ENCODE results near the gene CACNA1B. TPM values are rescaled to one million over a fixed set of nuclear protein-coding genes. Genes with fewer than 3 reads are reported as not detected.

CACNA1B gene
- total RNA-seq, 1 donor from 2014 or later, result 0.74 TPM

DNA sequence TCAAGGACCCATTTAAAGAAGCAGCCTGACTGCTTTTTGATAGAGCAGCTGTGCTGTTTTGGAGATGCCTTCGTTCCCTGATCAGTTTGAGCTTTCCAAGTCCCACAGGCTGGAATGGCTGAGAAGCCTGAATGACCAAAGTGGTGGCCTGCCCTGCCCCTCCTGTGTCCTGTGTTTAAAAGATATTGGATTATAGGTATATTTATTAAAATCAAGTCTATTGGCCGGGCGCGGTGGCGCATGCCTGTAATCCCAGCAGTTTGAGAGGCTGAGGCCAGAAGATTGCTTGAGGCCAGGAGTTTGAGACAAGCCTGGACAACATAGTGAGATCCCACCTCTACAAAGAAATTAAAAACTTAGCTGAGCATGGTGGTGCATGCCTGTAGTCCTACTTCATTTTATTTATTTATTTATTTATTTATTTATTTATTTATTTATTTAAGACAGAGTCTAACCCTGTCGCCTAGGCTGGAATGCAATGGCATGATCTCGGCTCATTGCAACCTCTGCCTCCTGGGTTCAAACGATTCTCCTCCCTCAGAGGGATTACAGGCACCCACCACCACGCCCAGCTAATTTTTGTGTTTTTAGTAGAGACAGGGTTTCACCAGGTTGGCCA is 87.7 kb downstream of the CACNA1B start:
- no peak overlapping the region for H3K27ac ChIP-seq
- intact Hi-C loops (cut with DNase I), result no loop called here

DNA sequence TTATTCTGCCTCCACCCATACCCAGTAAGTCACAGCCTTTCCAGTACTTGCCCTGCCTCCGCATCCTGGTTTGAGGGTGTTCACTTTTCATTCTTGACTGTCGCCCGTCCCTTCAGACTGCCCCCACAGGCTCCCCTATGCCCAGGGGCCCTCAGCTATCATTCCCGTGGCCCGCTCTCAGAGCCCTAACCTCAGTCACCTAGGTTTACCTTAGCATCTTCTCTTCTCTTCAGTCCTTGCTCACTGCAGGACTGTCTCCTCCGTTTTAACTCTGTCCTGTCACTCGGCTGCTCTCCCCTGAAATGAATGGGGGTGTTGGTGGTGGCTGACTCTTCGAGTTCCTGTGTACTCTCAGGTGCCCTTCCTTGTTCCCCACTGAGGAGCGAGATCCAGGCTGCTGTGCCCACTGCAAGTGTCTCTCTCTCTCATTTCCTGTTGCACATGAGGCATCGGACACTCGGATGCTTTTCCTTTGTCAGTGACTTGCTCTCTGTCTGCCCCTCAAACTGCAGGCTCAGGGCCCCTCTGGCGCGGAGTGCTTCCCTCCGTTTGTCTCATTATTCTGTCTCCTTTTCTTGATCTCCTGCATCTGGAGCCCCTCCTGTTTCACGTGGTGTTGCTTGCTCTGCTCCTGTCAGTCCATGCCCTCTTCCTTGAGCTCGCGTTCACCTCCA is 89.8 kb downstream of the CACNA1B start:
- intact Hi-C loops (cut with DNase I), result no loop called here
- Histone ChIP-seq H3K9me3 (no peaks in the 10 kb centered on the region), H3K27me3 (no peaks in the 10 kb centered on the region)

More for the DNA sequence above, 87.7 kb downstream of the CACNA1B start:
- no peaks in the 10 kb centered on the region for H3K9me3 ChIP-seq
- no peaks in the 10 kb centered on the region for H3K36me3 ChIP-seq
- no peaks in the 10 kb centered on the region for H3K27me3 ChIP-seq
- TF ChIP-seq, protein P1, sequence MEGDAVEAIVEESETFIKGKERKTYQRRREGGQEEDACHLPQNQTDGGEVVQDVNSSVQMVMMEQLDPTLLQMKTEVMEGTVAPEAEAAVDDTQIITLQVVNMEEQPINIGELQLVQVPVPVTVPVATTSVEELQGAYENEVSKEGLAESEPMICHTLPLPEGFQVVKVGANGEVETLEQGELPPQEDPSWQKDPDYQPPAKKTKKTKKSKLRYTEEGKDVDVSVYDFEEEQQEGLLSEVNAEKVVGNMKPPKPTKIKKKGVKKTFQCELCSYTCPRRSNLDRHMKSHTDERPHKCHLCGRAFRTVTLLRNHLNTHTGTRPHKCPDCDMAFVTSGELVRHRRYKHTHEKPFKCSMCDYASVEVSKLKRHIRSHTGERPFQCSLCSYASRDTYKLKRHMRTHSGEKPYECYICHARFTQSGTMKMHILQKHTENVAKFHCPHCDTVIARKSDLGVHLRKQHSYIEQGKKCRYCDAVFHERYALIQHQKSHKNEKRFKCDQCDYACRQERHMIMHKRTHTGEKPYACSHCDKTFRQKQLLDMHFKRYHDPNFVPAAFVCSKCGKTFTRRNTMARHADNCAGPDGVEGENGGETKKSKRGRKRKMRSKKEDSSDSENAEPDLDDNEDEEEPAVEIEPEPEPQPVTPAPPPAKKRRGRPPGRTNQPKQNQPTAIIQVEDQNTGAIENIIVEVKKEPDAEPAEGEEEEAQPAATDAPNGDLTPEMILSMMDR (IDR thresholded peaks at IDR 0.05), result no peak
- no peak for TF ChIP-seq POLR2A (IDR thresholded peaks at IDR 0.05)
- no peak for TF ChIP-seq POLR2AphosphoS5 (IDR thresholded peaks at IDR 0.05; ENCODE audit: insufficient read depth in 1 of 2, low read depth in 1 of 2)
- no peak for DNase-seq (ENCODE audit: extremely low spot score in 2 of 2)
- H3K4me3 ChIP-seq, result no peak overlapping the region
- no peaks in the 10 kb centered on the region for H3K4me1 ChIP-seq

DNA sequence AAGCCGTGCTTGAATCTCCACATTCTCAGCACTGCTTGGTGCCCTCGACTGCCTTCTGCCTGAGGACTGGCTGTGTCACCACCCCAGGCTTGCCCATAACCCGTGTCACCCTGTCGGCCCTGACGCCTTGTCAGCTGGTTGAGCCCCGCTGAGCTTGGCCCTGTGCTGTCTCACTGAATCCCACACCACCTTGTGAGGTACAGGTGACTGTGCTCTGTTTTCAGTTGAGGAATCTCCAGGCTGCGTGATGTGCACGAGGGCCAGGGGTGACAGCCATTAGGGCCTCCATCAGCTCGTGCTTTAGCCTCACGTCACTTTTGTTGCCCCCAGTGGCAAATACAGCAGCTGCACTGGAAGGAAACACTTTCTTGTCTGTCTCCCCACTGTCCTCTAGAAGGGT is 90.7 kb downstream of the CACNA1B start:
- intact Hi-C loops (cut with DNase I), result no loop called here
- TF ChIP-seq POLR2A (IDR thresholded peaks at IDR 0.05) (no peak), POLR2AphosphoS5 (IDR thresholded peaks at IDR 0.05; ENCODE audit: insufficient read depth in 1 of 2, low read depth in 1 of 2) (no peak)
- TF ChIP-seq, protein P1 (IDR thresholded peaks at IDR 0.05), result no peak
- Histone ChIP-seq H3K4me1 (no peaks in the 10 kb centered on the region), H3K9me3 (no peaks in the 10 kb centered on the region), H3K36me3 (no peaks in the 10 kb centered on the region), H3K27me3 (no peaks in the 10 kb centered on the region), H3K27ac (no peak overlapping the region), H3K4me3 (no peak overlapping the region)
- no peak for DNase-seq (ENCODE audit: extremely low spot score in 2 of 2)

More for the DNA sequence above, 89.8 kb downstream of the CACNA1B start:
- no peaks in the 10 kb centered on the region for H3K36me3 ChIP-seq
- H3K4me1 ChIP-seq, result no peaks in the 10 kb centered on the region
- H3K27ac ChIP-seq, result no peak overlapping the region
- DNase-seq (ENCODE audit: extremely low spot score in 2 of 2), result no peak
- H3K4me3 ChIP-seq, result no peak overlapping the region
- TF ChIP-seq POLR2A (IDR thresholded peaks at IDR 0.05), result no peak
- TF ChIP-seq, protein P1 (IDR thresholded peaks at IDR 0.05), result no peak
- TF ChIP-seq POLR2AphosphoS5 (IDR thresholded peaks at IDR 0.05; ENCODE audit: insufficient read depth in 1 of 2, low read depth in 1 of 2), result no peak

DNA sequence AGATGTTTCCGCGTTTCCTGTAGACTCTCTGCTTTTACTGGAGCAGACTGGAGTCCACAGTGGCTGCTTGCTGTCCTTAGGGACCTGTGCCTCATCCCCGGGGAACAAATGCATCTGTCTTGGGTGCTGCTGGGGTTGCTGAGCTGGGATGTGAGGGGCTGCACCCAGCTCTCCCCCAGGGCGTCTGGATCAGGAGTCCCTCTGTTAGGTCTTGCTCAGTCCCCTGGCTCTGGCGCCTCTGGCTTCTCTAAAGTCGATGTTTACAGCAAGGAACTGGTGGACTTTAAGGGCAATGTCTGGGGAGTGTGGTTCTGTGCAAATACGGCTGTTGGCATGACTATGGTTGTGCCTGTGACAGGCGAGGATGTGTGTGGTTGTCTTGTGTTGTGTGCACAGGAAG is 91.4 kb downstream of the CACNA1B start:
- no peaks in the 10 kb centered on the region for H3K4me1 ChIP-seq
- intact Hi-C loops (cut with DNase I), result no loop called here
- no peaks in the 10 kb centered on the region for H3K9me3 ChIP-seq
- H3K27ac ChIP-seq, result no peak overlapping the region
- no peaks in the 10 kb centered on the region for H3K27me3 ChIP-seq
- DNase-seq (ENCODE audit: extremely low spot score in 2 of 2), result no peak
- TF ChIP-seq POLR2A (IDR thresholded peaks at IDR 0.05) (no peak), POLR2AphosphoS5 (IDR thresholded peaks at IDR 0.05; ENCODE audit: insufficient read depth in 1 of 2, low read depth in 1 of 2) (no peak)
- TF ChIP-seq, protein P1 (IDR thresholded peaks at IDR 0.05), result no peak
- H3K36me3 ChIP-seq, result no peaks in the 10 kb centered on the region
- no peak overlapping the region for H3K4me3 ChIP-seq

DNA sequence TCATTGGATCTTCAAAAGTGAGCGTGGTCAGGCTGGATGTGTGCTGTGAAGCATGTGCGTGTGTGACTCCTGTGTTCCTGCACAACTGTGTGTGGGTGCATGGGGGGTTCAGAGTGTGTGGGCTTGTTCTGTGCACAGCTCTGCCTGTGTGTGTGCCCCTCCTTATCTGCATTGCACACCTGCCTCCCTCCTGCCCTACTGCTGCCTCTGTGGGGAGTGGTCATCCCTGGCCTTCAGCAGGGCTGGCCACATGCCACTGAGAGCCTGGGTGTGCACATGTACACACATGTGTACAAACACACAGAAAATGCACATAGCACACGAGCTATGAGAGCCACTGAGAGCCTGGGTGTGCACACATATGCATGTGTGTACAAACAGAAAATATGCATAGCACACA is 92.1 kb downstream of the CACNA1B start:
- H3K27ac ChIP-seq, result no peak overlapping the region
- no peaks in the 10 kb centered on the region for H3K27me3 ChIP-seq
- H3K9me3 ChIP-seq, result no peaks in the 10 kb centered on the region
- no peaks in the 10 kb centered on the region for H3K36me3 ChIP-seq
- TF ChIP-seq, protein P1 (IDR thresholded peaks at IDR 0.05), result no peak
- no peak for TF ChIP-seq POLR2A (IDR thresholded peaks at IDR 0.05)
- no peak for TF ChIP-seq POLR2AphosphoS5 (IDR thresholded peaks at IDR 0.05; ENCODE audit: insufficient read depth in 1 of 2, low read depth in 1 of 2)
- no peak overlapping the region for H3K4me3 ChIP-seq
- intact Hi-C loops (cut with DNase I), result no loop called here
- no peaks in the 10 kb centered on the region for H3K4me1 ChIP-seq
- DNase-seq (ENCODE audit: extremely low spot score in 2 of 2), result no peak

Measured in vagina (tissue), 2 donors.